ENCODE data around the gene MC5R.
"Not testable (repeated sequence)": the region's sequence is repeated elsewhere in the genome, so short reads cannot be mapped to it uniquely, and the experiment has no call there.

Gene MC5R

GRCh38 chr18:13836559-13836958 is 12.6 kb downstream of the MC5R start:
- DNase-seq (ENCODE audit: low read depth in 2 of 2, low spot score in 1 of 2) = no peak

DNA sequence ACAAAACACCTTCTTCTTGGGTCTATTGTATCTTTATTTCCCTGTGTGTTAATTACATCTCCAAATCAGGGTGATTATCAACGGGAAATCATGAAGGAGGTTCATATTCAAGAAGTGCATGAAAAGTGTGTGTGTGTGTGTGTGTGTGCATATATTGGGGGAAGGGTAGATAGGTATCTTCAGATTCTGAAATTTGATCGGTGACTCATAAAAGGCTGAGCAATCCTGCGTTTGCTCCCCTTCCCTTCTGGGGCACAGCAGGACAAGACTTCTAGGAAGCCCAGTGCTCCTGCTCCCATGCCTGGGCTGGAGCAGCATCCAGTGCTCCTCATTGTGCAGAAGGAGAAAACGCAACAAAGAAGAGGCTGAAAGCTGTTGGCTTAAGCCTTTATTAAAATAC is 25.8 kb downstream of the MC5R start:
- no peak for DNase-seq (ENCODE audit: low read depth in 2 of 2, low spot score in 1 of 2)

- not testable (repeated sequence) for DNase-seq (ENCODE audit: low read depth in 2 of 2, low spot score in 1 of 2)
Measured at GRCh38 chr18:13862898-13863297, 38.9 kb downstream of the MC5R start.

- DNase-seq (ENCODE audit: low read depth in 2 of 2, low spot score in 1 of 2) = no peak
Measured at GRCh38 chr18:13868501-13869271, 44.7 kb downstream of the MC5R start.

DNA sequence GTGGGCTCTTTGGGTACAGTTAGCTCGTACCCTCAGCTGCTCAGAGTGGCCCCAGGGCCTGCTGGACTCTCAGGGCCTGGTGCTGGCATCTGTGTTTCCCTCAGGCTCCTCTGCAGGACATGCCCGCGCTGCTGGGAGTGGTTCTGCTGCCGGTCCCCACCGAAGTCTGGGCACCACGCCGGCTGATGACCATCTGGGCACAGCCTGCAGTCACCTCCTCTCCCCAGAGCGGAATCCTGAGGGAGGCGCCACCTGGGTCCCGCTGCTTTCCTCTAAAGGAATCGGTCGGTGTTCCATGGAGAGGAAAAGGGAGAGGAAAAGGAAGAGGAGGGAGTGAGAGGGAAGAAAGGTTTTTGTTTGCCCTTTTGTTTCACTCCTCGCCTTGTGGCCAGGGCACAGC is 47.8 kb downstream of the MC5R start:
- no peak for DNase-seq (ENCODE audit: low read depth in 2 of 2, low spot score in 1 of 2)

DNA sequence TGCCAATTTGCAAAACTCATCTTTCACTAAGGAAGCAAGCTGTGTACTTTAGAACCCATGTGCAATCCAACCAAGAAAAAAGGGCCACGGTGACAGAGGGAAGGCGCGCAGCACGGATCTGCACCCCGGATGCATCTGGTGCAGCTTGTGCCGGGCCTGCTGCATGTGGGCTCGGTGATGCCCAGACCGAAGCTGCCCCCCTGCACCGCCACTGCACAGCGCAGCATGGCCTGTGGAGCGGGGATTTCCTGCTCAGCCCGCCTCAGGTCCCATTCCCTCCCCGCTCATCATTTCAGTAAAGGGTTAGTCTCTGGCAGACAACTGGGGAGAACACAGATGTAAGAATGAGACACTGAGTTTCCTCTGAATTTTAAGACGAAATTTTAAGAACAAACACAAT is 48.4 kb downstream of the MC5R start:
- no peak for DNase-seq (ENCODE audit: low read depth in 2 of 2, low spot score in 1 of 2)

DNA sequence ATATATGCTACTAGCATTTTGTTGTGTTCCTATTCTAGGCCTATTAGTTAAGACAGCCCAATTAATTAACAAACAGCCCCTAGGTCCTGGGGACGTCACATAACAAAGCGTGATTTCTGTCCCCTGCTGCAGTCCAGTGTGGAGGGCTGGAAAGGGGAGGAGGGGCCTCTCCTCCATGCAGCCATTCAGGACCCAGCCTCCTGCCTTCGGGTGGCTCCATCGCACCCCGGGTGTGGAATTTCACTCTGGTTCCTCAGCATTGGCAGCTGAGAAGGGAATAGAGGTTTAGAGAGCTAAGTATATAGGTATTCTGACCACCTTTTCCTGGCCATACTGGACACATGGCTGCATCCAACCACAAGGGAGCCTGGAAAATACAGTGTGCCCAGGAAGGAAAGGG is 49.0 kb downstream of the MC5R start:
- no peak for DNase-seq (ENCODE audit: low read depth in 2 of 2, low spot score in 1 of 2)

- DNase-seq (ENCODE audit: low read depth in 2 of 2, low spot score in 1 of 2) = no peak
Measured at GRCh38 chr18:13874558-13874957, 50.6 kb downstream of the MC5R start.

Data from stimulated activated CD8-positive, alpha-beta memory T cell treated with anti-CD3 and anti-CD28 coated beads, Interleukin-4, amount 100 ng/mL, for 4 hours (primary cell).